Esophagus muscularis mucosa (tissue), 4 donors: ENCODE data around the gene PMEL. TPM values are rescaled to one million over a fixed set of nuclear protein-coding genes. Genes with fewer than 3 reads are reported as not detected.

Experiments used
- DNase-seq: peaks from one replicate; pipeline ENCODE4 v3.0.0-alpha.2; 2017; ENCODE audit errors: extremely low spot score
- H3K27ac ChIP-seq, 4 donors: fragments of 200-600 bp; sonication (generic); replicated peaks in 1 of 4; 1 replicate in 3 of 4; 2 replicates in 1 of 4; pipeline ENCODE4 v1.5.1; 2016 to 2019; ENCODE audit warnings: mild to moderate bottlenecking in 1 of 4
- H3K27me3 ChIP-seq, 4 donors: fragments of 200-600 bp; sonication (generic); one replicate each; pipeline versions ENCODE4 v1.5.1 to v1.6.0; 2016 to 2019
- H3K36me3 ChIP-seq, 4 donors: fragments of 200-600 bp; sonication (generic); one replicate each; pipeline ENCODE4 v1.5.1; 2016 to 2019
- H3K4me1 ChIP-seq, 4 donors: fragments of 200-600 bp; sonication (generic); one replicate each; pipeline ENCODE4 v1.5.1; 2016 to 2019
- H3K4me3 ChIP-seq, 4 donors: fragments of 200-600 bp; sonication (generic); 1 replicate in 2 of 4; 2 replicates in 2 of 4; pipeline ENCODE4 v1.5.1; 2016 to 2019; ENCODE audit warnings: mild to moderate bottlenecking in 4 of 4, moderate library complexity in 1 of 4
- H3K9me3 ChIP-seq, 4 donors: fragments of 200-600 bp; sonication (generic); 1 replicate in 3 of 4; 2 replicates in 1 of 4; pipeline ENCODE4 v1.5.1; 2016 to 2019
- CTCF ChIP-seq, 3 experiments: fragments of 200-600 bp in 2 of 3; fragments of 450-650 bp in 1 of 3; sonication (generic) in 2 of 3; IDR thresholded peaks; one replicate each; pipeline ENCODE4 v1.5.1; 2017 to 2019; ENCODE audit warnings: antibody characterized with exemption in 3 of 3, mild to moderate bottlenecking in 2 of 3, moderate library complexity in 1 of 3
- EP300 ChIP-seq: sonication (generic); formaldehyde crosslinking; IDR thresholded peaks from one replicate; pipeline ENCODE4 v1.6.1; 2017; ENCODE audit warnings: antibody characterized with exemption
- POLR2A ChIP-seq: fragments of 450-650 bp; IDR thresholded peaks from one replicate; pipeline ENCODE4 v1.6.1; 2017; ENCODE audit warnings: antibody characterized with exemption, moderate library complexity, mild to moderate bottlenecking, low read depth
- POLR2AphosphoS5 ChIP-seq, 2 donors: sonication (generic); formaldehyde crosslinking; IDR thresholded peaks; one replicate each; pipeline ENCODE4 v1.6.1; 2017; ENCODE audit warnings: antibody characterized with exemption in 2 of 2
- WGBS: methylation state at CpG from one replicate; pipeline ENCODE4 v1.1.5; 2018; 5-methylcytosine and 5-hydroxymethylcytosine counted together
- intact Hi-C: fragments of 100-400 bp; cut with DNase I; formaldehyde crosslinking; loops from one replicate; pipeline ENCODE4 v1.15.1; 2023
- total RNA-seq, 4 donors: library from RNA; depleted of rRNA; stranded (reverse); fragments of >200 nt; gene quantifications; one replicate each; pipeline versions ENCODE4 v1.1.0 to v1.2.1, GENCODE V29; 2016

Gene PMEL
- total RNA-seq, 4 donors from 2014 or later, result 0.66 to 2.2 TPM; not detected in 2

GRCh38 chr12:55997535-55997859 lies 31.7 kb upstream of the PMEL start:
- Histone ChIP-seq H3K9me3 (no peaks in the 10 kb centered on the region), H3K27ac (peak overlapping the region; percentile 81 to 90 (median 81)), H3K4me3 (peak overlapping the region; percentile 65 to 73 (median 68)), H3K36me3 (peaks cover 21 to 61% (median 43%) of the 10 kb centered on the region in 4 donors), H3K27me3 (no peaks in the 10 kb centered on the region), H3K4me1 (peaks cover 9 to 26% (median 19%) of the 10 kb centered on the region in 4 donors)
- DNase-seq, result no peak
- TF ChIP-seq CTCF (IDR thresholded peaks at IDR 0.05), result no peak
- TF ChIP-seq POLR2AphosphoS5 (IDR thresholded peaks at IDR 0.05), result no peak
- no peak for TF ChIP-seq POLR2A
- no peak for TF ChIP-seq EP300
- 6% methylated on average over 3 of the region's 5 CpGs for WGBS
- intact Hi-C loops, result loop anchor here (2.0 to 5.0 kb wide), 2 partner anchors 43 to 105 kb away; partner anchors contain the start of genes PA2G4 and RPS26

GRCh38 chr12:55996715-55997534 lies 31.1 kb upstream of the PMEL start, which contains the start of gene SUOX:
Gene SUOX (plus strand): TSS chr12:55997276. CDS start chr12:56002222, 4,946 bp downstream.
- H3K4me1 ChIP-seq, result peaks cover 9 to 26% (median 19%) of the 10 kb centered on the region in 4 donors
- H3K27ac ChIP-seq, result peak within 1 kb of the TSS; percentile 81 to 90 (median 81)
- H3K27me3 ChIP-seq, result no peaks in the 10 kb centered on the region
- intact Hi-C loops, result loop anchor here (2.0 to 5.0 kb wide), 2 partner anchors 44 to 105 kb away; partner anchors contain the start of genes PA2G4 and RPS26
- no peaks in the 10 kb centered on the region for H3K9me3 ChIP-seq
- TF ChIP-seq CTCF (IDR thresholded peaks at IDR 0.05) (no peak), POLR2A (no peak), POLR2AphosphoS5 (IDR thresholded peaks at IDR 0.05) (peak; percentile 85 to 87)
- H3K36me3 ChIP-seq, result peaks cover 27 to 61% (median 43%) of the 10 kb centered on the region in 4 donors
- WGBS, result 2% methylated on average over 18 of the region's 27 CpGs
- peak within 1 kb of the TSS; percentile 65 to 73 (median 68) for H3K4me3 ChIP-seq
- peak; percentile 99 for DNase-seq

GRCh38 chr12:55996201-55996714 lies 30.4 kb upstream of the PMEL start:
- TF ChIP-seq EP300, result no peak
- peak; percentile 77 to 90 (median 90) for TF ChIP-seq CTCF (IDR thresholded peaks at IDR 0.05)
- H3K36me3 ChIP-seq, result peaks cover 33 to 61% (median 45%) of the 10 kb centered on the region in 4 donors
- DNase-seq, result no peak
- intact Hi-C loops, result loop anchor here (2.0 to 5.0 kb wide), 2 partner anchors 45 to 106 kb away; partner anchors contain the start of genes PA2G4 and RPS26
- H3K9me3 ChIP-seq, result no peaks in the 10 kb centered on the region
- peak overlapping the region; percentile 81 to 90 (median 81) for H3K27ac ChIP-seq
- H3K4me1 ChIP-seq, result peaks cover 9 to 26% (median 19%) of the 10 kb centered on the region in 4 donors
- peak overlapping the region; percentile 65 to 73 (median 68) for H3K4me3 ChIP-seq
- H3K27me3 ChIP-seq, result no peaks in the 10 kb centered on the region
- WGBS, result 26% methylated on average over 14 of the region's 14 CpGs

GRCh38 chr12:55995366-55995765 lies 29.5 kb upstream of the PMEL start:
- Histone ChIP-seq H3K27me3 (no peaks in the 10 kb centered on the region), H3K4me3 (no peak overlapping the region), H3K27ac (peak overlapping the region in 3 of 4 donors; percentile 81 to 90 (median 81)), H3K9me3 (no peaks in the 10 kb centered on the region), H3K4me1 (peaks cover 9 to 26% (median 19%) of the 10 kb centered on the region in 4 donors), H3K36me3 (peaks cover 41 to 65% (median 52%) of the 10 kb centered on the region in 4 donors)
- TF ChIP-seq CTCF (IDR thresholded peaks at IDR 0.05) (no peak), EP300 (no peak), POLR2A (no peak), POLR2AphosphoS5 (IDR thresholded peaks at IDR 0.05) (no peak)
- WGBS, result 77% methylated on average over 8 of the region's 8 CpGs
- intact Hi-C loops, result loop anchor here (5.0 kb wide), 1 partner anchor 107 kb away; the partner anchor contains the start of gene PA2G4
- DNase-seq, result no peak
